T47D (cell line): ENCODE data around the gene TEDDM1.
"Not testable (repeated sequence)": the region's sequence is repeated elsewhere in the genome, so short reads cannot be mapped to it uniquely, and the experiment has no call there.

Experiments used
- DNase-seq, 2 experiments: peaks; one replicate each; pipeline versions ENCODE4 v3.0.0 to v3.0.0-alpha.2; 2011 to 2012; ENCODE audit warnings: low read depth in 1 of 2, low spot score in 1 of 2
- JUND ChIP-seq: IDR thresholded peaks from 2 replicates; pipeline ENCODE4 v1.6.1; 2012; ENCODE audit warnings: low read depth
- in situ Hi-C: cut with HindIII; loops from 2 replicates; pipeline ENCODE4 v1.10.0; 2016; ENCODE audit warnings: low sequenced_read_pairs, low pct_unique_long_range_greater_than_20kb

The TEDDM1 gene, protein sequence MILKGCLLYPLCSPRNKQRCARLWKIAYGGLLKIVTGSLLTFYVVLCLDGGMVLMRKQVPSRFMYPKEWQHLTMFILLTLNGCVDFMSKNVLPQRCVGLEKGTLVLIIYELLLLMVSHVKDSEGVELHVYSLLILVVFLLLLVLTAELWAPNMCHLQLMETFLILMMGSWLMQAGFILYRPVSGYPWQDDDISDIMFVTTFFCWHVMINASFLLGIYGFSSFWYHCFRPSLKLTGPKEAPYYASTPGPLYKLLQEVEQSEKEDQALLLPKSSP

GRCh38 chr1:182400567-182400966 lies at the start of gene TEDDM1:
TEDDM1 (minus strand) TSS chr1:182400667; CDS start chr1:182400485, 182 bp downstream.
- no peak for DNase-seq
- in situ Hi-C loops: no loop called here
- no peak for TF ChIP-seq JUND

GRCh38 chr1:182450087-182450486 lies 49.6 kb upstream of the TEDDM1 start, which contains the start of gene RGSL1:
RGSL1 (plus strand) TSS chr1:182450146; CDS start chr1:182450166, 20 bp downstream.
- in situ Hi-C loops: no loop called here

GRCh38 chr1:182447660-182448059 lies 47.2 kb upstream of the TEDDM1 start:
- in situ Hi-C loops: no loop called here
- DNase-seq: peak in 1 of 2 experiments; percentile 22
- no peak for TF ChIP-seq JUND

More at GRCh38 chr1:182450087-182450486, 49.6 kb upstream of the TEDDM1 start, which contains the start of gene RGSL1:
- DNase-seq: no peak
- no peak for TF ChIP-seq JUND

- in situ Hi-C loops, DNase-seq: not testable (repeated sequence)
These were observed 46.7 kb upstream of the TEDDM1 start for GRCh38 chr1:182447124-182447523.

- DNase-seq: peak; percentile 76 to 80
- no peak for TF ChIP-seq JUND
- in situ Hi-C loops: no loop called here
These were observed 45.7 kb upstream of the TEDDM1 start for GRCh38 chr1:182446033-182446669.

DNA sequence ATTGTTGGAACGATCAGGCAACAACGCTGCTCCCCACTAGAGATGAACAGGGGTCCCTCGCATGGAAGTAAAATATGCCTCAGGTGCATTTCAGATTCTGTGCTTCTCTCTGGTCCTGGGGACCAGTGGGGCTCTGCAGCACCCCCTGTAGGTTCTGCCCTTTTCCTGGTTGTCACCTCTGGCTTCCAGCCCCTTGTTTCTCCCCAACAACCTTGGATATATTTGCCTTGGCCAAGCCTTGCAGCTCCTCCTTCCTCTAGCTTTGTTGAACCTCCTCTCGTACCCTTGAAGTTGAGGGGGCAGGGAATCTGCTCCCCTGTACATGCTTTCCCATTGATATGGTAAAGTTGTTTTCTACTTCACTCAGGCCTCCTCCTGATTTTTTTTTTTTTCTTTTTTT lies 44.0 kb upstream of the TEDDM1 start:
- no peak for DNase-seq
- in situ Hi-C loops: no loop called here
- TF ChIP-seq JUND: no peak

GRCh38 chr1:182442333-182442732 lies 41.9 kb upstream of the TEDDM1 start:
- in situ Hi-C loops: no loop called here
- no peak for DNase-seq
- no peak for TF ChIP-seq JUND

DNA sequence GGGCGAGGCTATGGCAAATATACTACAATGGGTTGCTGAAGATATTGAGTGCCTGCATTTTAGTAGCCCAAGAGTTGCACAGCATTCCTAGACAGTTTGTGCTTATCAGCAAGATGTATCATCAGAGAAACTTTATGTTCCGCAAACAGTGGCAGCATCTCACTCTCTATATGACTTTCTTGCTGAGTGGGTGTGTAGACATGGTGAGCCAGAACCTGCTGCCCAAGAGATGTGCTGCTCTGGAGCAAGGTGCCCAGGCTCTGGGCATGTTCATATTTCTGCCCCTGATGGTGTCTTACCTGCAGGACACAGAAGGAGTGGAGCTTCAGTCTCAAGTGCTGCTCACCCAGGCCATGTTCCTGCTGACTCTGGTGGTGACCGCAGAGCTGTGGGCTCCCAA lies 41.3 kb upstream of the TEDDM1 start:
- no peak for DNase-seq
- in situ Hi-C loops: no loop called here

GRCh38 chr1:182438326-182438725 lies 37.9 kb upstream of the TEDDM1 start:
- in situ Hi-C loops: no loop called here
- DNase-seq: no peak
- TF ChIP-seq JUND: no peak

More for the DNA sequence above, 41.3 kb upstream of the TEDDM1 start:
- no peak for TF ChIP-seq JUND

DNA sequence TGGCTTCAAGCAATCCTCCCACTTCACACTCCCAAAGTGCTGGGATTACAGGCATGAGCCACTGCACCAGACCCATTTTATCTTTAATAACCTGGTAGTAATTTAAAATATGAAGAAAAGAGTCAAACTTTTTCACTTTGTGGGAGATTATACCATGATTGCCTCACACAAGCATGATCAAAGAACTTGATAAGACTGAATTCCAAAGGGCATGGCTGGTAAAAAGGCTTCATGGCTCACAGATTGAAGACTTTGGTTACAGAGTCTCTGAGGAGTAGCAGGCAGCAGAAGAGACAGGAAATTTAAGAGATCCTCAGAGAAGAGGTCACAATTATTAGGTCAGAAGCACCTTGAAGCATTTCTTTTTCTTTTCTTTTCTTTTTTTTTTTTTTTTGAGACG lies 33.1 kb upstream of the TEDDM1 start:
- in situ Hi-C loops: no loop called here
- no peak for DNase-seq
- TF ChIP-seq JUND: no peak

- TF ChIP-seq JUND: no peak
- DNase-seq: no peak
- in situ Hi-C loops: no loop called here
These were observed 30.8 kb upstream of the TEDDM1 start for GRCh38 chr1:182431278-182431677.

GRCh38 chr1:182430263-182431068 lies 30.0 kb upstream of the TEDDM1 start:
- in situ Hi-C loops: no loop called here
- DNase-seq: no peak
- no peak for TF ChIP-seq JUND

DNA sequence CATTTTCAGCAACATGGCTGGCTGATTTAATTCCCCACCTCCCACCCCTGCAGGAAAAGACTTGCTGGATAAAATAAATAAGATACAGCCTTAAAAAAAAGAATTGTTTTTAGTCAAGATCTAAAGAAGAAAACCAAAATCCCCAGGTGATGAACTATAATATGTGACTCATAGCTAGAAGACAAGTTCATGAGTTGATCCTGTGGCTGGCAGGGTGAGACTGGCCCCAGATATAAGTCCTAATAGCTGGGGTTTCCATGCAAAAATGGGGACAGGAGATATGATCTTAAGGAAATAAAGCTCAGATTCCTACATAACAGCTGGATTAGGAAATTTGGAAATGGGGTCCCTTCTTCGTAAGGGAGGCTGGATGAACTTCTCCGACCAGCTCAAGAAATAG lies 27.6 kb upstream of the TEDDM1 start:
- in situ Hi-C loops: no loop called here
- no peak for TF ChIP-seq JUND
- no peak for DNase-seq
